GM18511 (cell line): ENCODE measurements around the gene ADGRD1.
A peak's percentile ranks its signal among the peaks of the same experiment; 100 is the strongest.
"Not testable (repeated sequence)": the region's sequence is repeated elsewhere in the genome, so short reads cannot be mapped to it uniquely, and the experiment has no call there.

Experiments
- ATAC-seq: cut with Tn5 transposase; IDR thresholded peaks from one replicate; pipeline ENCODE4 v1.9.1; 2021; ENCODE audit warnings: mild to moderate bottlenecking, moderate library complexity; ENCODE audit not compliant: unreplicated experiment

The ADGRD1 gene

GRCh38 chr12:130953771-130954543 lies at the start of gene ADGRD1:
ADGRD1 (plus strand) TSS chr12:130953907; CDS start chr12:130954466, 559 bp downstream.
- ATAC-seq = peak; percentile 54

DNA sequence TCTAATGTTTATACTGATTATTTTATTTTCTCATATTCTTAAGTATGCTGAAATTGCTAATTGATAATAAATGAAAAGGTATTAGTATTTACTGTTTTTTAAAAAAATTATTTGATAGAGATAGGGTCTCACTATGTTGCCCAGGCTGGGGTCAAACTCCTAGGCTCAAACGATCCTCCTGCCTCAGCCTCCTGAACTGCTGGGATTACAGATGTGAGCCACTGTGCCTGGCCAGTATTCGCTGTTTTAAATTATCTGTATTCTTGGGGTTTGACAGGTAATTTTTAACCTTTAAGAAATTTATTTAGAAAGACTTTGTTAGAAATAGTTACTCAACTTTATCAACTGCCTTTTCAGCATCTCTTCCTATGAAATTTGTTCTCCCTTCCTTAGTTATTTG lies 49.6 kb upstream of the ADGRD1 start:
- ATAC-seq = no peak

GRCh38 chr12:130904936-130905455 lies 48.7 kb upstream of the ADGRD1 start:
- ATAC-seq = not testable (repeated sequence)

DNA sequence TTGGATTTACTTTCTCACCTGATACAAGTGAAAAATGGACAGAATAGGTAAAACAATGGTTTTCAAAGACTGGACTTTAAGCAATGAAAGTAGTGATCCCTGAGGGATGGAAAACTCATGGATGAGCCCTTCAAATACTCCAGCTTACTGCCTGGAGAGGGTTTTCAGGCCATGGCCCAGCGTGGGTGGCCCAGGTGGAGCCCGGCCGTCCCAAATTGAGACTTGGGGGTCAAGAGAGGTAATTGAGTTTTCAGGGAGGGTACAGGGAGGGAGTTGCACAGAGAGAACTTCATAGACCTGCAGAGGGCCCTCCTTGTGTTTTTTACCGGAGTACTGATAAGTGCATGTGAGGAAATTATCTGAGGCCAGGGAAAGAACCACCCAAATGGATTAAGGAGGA lies 44.6 kb upstream of the ADGRD1 start:
- no peak for ATAC-seq

- no peak for ATAC-seq
Observed at GRCh38 chr12:130911193-130911592, 42.5 kb upstream of the ADGRD1 start.

GRCh38 chr12:130911933-130912332 lies 41.8 kb upstream of the ADGRD1 start:
- no peak for ATAC-seq

DNA sequence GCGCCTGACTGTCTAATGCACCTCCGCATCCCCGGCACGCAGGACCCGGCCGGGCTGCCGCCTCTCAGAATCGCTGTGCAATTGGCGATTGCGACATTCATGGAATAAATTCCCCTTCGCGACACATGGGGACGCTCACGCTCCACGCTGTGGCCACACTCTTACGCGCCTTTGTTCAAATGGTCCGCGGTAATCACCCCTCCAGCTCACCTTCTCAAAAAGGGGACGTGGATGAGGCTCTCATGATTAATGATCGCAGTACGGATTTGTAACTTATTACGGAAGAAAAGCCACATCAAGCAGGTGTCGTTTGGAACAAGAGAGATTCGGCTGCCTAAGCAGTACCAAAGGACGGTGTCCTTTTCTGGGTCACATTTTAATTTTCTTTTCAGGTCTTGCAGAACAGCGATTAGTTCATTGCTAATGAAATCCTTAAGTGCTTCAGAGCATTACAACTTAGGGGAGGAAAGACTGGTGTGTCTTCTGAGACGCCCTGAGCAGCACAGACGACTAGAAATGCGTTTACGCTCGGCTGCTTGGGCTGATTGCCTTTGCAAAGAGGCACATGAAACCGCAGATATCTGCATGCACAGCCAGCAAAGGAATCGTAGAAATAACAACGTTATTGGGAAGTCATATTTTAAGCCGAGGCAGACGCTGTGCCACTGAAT lies 37.3 kb upstream of the ADGRD1 start:
- no peak for ATAC-seq

GRCh38 chr12:130917607-130918006 lies 36.1 kb upstream of the ADGRD1 start:
- ATAC-seq = no peak

DNA sequence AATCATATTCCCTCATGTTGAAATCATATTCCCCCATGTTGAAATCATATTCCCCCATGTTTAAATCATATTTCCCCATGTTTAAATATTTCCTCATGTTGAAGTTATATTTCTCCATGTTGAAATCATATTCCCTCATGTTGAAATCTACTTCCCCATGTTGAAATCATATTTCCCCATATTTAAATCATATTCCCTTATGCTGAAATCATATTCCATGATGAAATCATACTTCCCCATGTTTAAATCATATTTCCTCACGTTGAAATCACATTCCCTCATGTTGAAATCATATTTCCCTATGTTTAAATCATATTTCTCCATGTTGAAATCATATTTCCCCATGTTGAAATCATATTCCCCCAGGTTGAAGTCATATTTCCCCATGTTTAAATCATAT lies 34.6 kb upstream of the ADGRD1 start:
- no peak for ATAC-seq

- no peak for ATAC-seq
Observed at GRCh38 chr12:130920119-130920703, 33.5 kb upstream of the ADGRD1 start.

DNA sequence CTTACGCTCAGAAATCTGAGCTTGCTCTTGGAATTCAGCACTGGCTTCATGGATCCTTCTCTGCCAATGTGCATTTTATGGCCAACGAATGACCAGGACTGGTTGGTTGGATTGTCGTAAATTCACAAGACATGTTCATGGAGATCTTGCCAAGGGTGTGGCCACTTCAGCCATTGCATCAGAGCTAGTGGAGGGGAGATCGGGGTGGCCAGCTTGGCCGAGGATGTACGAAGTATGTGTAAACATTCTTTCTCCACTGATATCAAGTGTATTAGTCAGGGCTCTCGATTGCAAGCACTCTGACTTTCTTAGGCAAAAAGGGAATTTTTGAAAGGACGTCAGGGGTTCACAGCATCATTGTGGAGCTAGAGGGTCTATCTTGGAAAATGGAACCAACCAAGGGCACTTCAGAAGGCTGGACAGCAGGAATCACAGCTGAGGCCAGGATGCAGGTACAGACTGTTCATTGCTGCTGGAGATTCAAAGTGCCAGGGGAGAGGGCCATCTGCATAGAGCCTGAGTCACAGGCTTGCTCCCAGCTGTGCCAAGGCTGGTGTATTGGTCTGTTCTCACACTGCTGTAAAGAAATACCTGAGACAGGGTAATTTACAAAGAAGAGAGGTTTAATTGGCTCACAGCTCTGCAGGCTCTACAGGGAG lies 32.9 kb upstream of the ADGRD1 start:
- ATAC-seq = no peak

DNA sequence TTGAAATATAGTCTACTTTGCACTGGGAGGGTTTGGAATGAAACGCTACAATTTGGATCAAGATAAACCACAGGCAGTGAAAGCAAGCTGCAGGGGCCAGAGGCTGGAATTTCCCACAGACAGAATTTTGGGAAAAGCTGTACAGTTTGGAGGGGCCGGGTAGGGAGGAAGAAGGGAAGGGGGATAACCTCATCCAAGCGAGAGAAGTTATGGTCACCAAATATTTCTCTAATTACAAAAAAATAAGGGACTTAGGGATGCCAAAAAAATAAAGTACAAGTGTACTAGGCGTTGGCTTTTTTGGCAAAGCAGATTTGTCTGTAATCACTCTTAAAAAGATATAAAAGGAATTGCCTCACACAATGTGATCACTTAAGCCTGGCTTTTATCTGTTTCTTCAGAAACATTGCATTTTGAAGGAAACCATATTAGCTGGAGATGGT lies 31.2 kb upstream of the ADGRD1 start:
- no peak for ATAC-seq

- ATAC-seq = no peak
Observed at GRCh38 chr12:130924966-130925665, 28.6 kb upstream of the ADGRD1 start.

DNA sequence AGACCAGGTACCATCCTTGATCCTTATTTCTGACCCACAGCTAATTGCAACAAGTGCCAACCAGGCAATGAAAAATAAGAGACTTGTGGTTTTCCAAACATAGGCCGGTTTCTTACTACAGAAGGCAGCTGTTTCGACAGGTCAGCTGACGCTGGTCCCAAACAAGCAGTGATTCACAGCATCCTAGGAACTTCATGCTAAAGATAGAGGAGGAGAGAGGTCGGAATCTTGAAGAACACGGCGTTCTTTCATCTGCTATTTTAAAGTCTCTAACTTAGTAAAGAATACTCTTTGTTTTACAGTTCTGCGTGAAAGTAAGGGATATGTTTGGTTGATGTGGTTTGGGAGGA lies 28.1 kb upstream of the ADGRD1 start:
- no peak for ATAC-seq

DNA sequence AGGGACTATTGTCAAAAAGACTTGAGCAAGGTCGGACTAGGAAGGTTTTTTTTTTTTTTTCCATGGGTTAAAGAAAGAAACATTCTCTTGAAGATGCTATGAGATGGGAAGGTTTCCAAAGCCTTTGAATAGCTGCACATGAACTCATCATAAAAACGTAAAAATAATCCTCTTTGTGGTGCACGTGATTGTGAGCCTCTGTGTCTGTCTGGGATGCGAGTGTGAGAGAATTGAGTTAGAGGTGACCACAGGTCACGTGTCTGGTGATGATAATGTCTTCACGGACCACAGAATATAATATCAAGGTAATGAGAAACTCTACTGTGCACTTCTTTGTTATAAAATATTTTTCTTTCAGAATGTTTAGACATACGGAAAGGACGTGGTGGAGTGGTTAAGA lies 24.3 kb upstream of the ADGRD1 start:
- no peak for ATAC-seq

- ATAC-seq = no peak
Observed at GRCh38 chr12:130932061-130932930, 21.4 kb upstream of the ADGRD1 start.

GRCh38 chr12:130933269-130933995 lies 20.3 kb upstream of the ADGRD1 start:
- no peak for ATAC-seq

DNA sequence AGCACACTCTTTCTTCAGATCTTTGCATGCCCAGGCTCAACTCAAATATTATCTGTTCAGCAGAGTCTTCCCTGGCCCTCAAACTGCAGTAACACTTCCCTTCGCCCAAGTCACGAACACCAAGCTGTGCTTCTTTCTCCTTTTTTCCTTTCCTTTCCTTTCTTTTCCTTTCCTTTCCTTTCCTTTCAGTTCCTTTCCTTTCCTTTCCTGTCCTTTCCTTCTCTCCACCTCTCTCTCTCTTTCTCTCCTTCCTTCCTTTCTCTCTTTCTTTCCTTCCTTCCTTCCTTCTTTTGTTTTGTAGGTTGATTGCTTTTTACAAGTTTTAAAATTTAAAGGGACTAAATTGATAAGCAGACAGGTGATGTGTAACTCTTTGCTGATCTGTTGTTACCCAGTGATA lies 19.0 kb upstream of the ADGRD1 start:
- no peak for ATAC-seq

GRCh38 chr12:130936561-130936960 lies 17.1 kb upstream of the ADGRD1 start:
- no peak for ATAC-seq
